Calu3 (cell line): ENCODE data around the gene SP6. TPM values are rescaled to one million over a fixed set of nuclear protein-coding genes. Genes with fewer than 3 reads are reported as not detected.

Experiments used
- BruUV-seq: library from RNA; stranded (reverse); fragments of 400-500 nt; replicated peaks from 2 replicates; lab custom pipeline; 2021; lab: Mats Ljungman, UMichigan
- CTCF ChIA-PET: fragments of 300-600 bp; sonication (Branson Sonifier 250); formaldehyde crosslinking; loops from one replicate; lab custom pipeline; 2022; ENCODE audit warnings: antibody characterized with exemption; lab: Charles Lee
- DNase-seq: peaks from one replicate; pipeline ENCODE4 v3.0.0; 2022
- H3K27ac Mint-ChIP-seq: one replicate; pipeline ENCODE4 v1.8.0; 2022; ENCODE audit warnings: mixed read lengths; ENCODE audit not compliant: unreplicated experiment
- H3K27me3 Mint-ChIP-seq: one replicate; pipeline ENCODE4 v1.8.0; 2022; ENCODE audit warnings: mixed read lengths; ENCODE audit not compliant: unreplicated experiment
- H3K36me3 Mint-ChIP-seq: one replicate; pipeline ENCODE4 v1.8.0; 2022; ENCODE audit warnings: mild to moderate bottlenecking, moderate library complexity, mixed read lengths; ENCODE audit not compliant: insufficient read depth, unreplicated experiment
- H3K4me1 Mint-ChIP-seq: one replicate; pipeline ENCODE4 v1.8.0; 2022; ENCODE audit warnings: mild to moderate bottlenecking, low read depth, mixed read lengths; ENCODE audit not compliant: unreplicated experiment
- H3K4me3 Mint-ChIP-seq: one replicate; pipeline ENCODE4 v1.8.0; 2022; ENCODE audit warnings: mild to moderate bottlenecking, low read depth, moderate library complexity, mixed read lengths; ENCODE audit not compliant: unreplicated experiment
- H3K9me3 Mint-ChIP-seq: one replicate; pipeline ENCODE4 v1.8.0; 2022; ENCODE audit warnings: low read depth, mixed read lengths; ENCODE audit not compliant: unreplicated experiment
- intact Hi-C: fragments of 100-400 bp; cut with micrococcal nuclease; formaldehyde crosslinking; loops from one replicate; pipeline ENCODE4 v1.10.0; 2022; ENCODE audit not compliant: unreplicated experiment
- total RNA-seq: library from RNA; stranded (reverse); gene quantifications from 2 replicates; pipeline ENCODE4 v1.2.3, GENCODE V29; 2022
- TF ChIP-seq, protein P1 (sequence below): fragments of 200-600 bp; IDR thresholded peaks from one replicate; pipeline ENCODE4 v1.8.0; 2022; ENCODE audit warnings: antibody characterized with exemption; ENCODE audit not compliant: unreplicated experiment

Gene SP6
- total RNA-seq, 1 experiment from 2014 or later: 1.1 TPM

DNA sequence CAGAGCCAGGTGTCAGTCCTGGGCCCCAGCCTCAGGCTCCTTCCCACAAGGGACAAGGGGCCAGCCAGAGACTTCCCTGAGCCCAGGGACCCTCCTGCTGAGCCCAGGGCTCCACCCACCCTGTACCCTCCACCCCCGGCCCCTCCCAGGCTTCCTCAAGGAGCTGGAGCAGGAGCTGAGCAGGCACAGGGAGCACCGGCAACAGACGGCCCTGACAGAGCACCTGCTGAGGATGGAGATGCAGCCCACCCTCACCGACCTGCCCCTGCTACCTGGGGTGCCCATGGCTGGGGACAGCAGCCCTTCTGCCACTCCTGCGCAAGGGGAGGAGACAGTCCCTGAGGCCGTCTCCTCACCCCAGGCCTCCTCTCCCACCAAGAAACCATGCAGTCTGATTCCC, 14.4 kb downstream of the SP6 start:
- no peak overlapping the region for H3K27ac Mint-ChIP-seq
- H3K27me3 Mint-ChIP-seq: no peaks in the 10 kb centered on the region
- TF ChIP-seq, protein P1, sequence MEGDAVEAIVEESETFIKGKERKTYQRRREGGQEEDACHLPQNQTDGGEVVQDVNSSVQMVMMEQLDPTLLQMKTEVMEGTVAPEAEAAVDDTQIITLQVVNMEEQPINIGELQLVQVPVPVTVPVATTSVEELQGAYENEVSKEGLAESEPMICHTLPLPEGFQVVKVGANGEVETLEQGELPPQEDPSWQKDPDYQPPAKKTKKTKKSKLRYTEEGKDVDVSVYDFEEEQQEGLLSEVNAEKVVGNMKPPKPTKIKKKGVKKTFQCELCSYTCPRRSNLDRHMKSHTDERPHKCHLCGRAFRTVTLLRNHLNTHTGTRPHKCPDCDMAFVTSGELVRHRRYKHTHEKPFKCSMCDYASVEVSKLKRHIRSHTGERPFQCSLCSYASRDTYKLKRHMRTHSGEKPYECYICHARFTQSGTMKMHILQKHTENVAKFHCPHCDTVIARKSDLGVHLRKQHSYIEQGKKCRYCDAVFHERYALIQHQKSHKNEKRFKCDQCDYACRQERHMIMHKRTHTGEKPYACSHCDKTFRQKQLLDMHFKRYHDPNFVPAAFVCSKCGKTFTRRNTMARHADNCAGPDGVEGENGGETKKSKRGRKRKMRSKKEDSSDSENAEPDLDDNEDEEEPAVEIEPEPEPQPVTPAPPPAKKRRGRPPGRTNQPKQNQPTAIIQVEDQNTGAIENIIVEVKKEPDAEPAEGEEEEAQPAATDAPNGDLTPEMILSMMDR: no peak
- peaks cover 13% of the 10 kb centered on the region for H3K4me1 Mint-ChIP-seq
- DNase-seq: no peak
- BruUV-seq: no TSS peak
- CTCF ChIA-PET: interaction anchor here (0.9 to 1.5 kb wide), 2 partner anchors 15 to 50 kb away, joined by 3 read pairs; partner anchors contain the start of gene OSBPL7
- intact Hi-C loops: no loop called here
- H3K4me3 Mint-ChIP-seq: no peak overlapping the region
- H3K9me3 Mint-ChIP-seq: no peaks in the 10 kb centered on the region
- peaks cover 36% of the 10 kb centered on the region for H3K36me3 Mint-ChIP-seq

DNA sequence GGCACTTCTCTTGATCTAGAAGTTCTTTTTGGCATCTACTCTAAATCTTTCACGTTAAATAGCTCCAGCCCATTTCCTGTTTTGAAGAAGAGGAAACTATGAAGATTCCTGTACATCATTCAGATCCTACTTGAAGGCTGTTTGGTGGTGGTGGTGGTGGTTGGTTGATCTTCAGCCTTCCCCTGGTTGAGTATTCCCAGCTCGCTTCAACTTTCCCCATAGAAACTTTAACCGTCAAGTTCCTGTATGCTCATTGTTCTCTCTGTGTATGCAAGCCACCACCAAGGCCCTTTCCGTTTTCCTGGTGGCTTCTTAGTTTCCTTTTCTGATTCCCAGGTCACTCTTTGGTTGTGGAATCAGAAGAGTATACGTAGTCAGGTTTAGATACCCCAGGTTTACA, 16.2 kb downstream of the SP6 start:
- CTCF ChIA-PET: interaction anchor here (0.6 kb wide), 1 partner anchor 8 kb away, joined by 3 read pairs; no protein-coding TSS in a partner anchor
- Mint-ChIP-seq H3K36me3 (peaks cover 33% of the 10 kb centered on the region), H3K4me3 (no peak overlapping the region)

GRCh38 chr17:47831934-47832327, 19.0 kb downstream of the SP6 start:
- Mint-ChIP-seq H3K4me3 (peak overlapping the region; percentile 95), H3K27ac (peak overlapping the region; percentile 89), H3K9me3 (no peaks in the 10 kb centered on the region), H3K4me1 (peaks cover 9% of the 10 kb centered on the region), H3K27me3 (no peaks in the 10 kb centered on the region), H3K36me3 (peaks cover 51% of the 10 kb centered on the region)
- no peak for DNase-seq
- intact Hi-C loops: loop anchor here (1.0 kb wide), 1 partner anchor 56 kb away; no protein-coding TSS in a partner anchor
- TF ChIP-seq, protein P1: no peak
- CTCF ChIA-PET: interaction anchor here (0.7 to 2.0 kb wide), 13 partner anchors 9 to 195 kb away, joined by 3 to 18 read pairs (median 6); partner anchors contain the start of genes OSBPL7, SCRN2, SP2 and SP6
- BruUV-seq: no TSS peak

More for the DNA sequence above, 16.2 kb downstream of the SP6 start:
- no TSS peak for BruUV-seq
- no peaks in the 10 kb centered on the region for H3K9me3 Mint-ChIP-seq
- H3K4me1 Mint-ChIP-seq: peaks cover 9% of the 10 kb centered on the region
- intact Hi-C loops: no loop called here
- H3K27ac Mint-ChIP-seq: no peak overlapping the region
- TF ChIP-seq, protein P1: no peak
- H3K27me3 Mint-ChIP-seq: no peaks in the 10 kb centered on the region
- no peak for DNase-seq

- intact Hi-C loops: loop anchor here (1.0 kb wide), 1 partner anchor 55 kb away; no protein-coding TSS in a partner anchor
- H3K36me3 Mint-ChIP-seq: peaks cover 58% of the 10 kb centered on the region
- peaks cover 9% of the 10 kb centered on the region for H3K4me1 Mint-ChIP-seq
- no peaks in the 10 kb centered on the region for H3K9me3 Mint-ChIP-seq
- TF ChIP-seq, protein P1: peak; percentile 43
- peak within 1 kb of the TSS; percentile 95 for H3K4me3 Mint-ChIP-seq
- no peaks in the 10 kb centered on the region for H3K27me3 Mint-ChIP-seq
- CTCF ChIA-PET: interaction anchor here (0.7 to 2.0 kb wide), 16 partner anchors 9 to 1847 kb away, joined by 3 to 18 read pairs (median 4); partner anchors contain the start of genes OSBPL7, SCRN2, SP2 and SP6
- H3K27ac Mint-ChIP-seq: peak within 1 kb of the TSS; percentile 89
- DNase-seq: peak; percentile 98
- BruUV-seq: TSS peak; percentile 78
Measured at GRCh38 chr17:47831003-47831933, 19.7 kb downstream of the SP6 start, which contains the start of the genes LRRC46 and MRPL10. LRRC46 (plus strand) TSS chr17:47831670; CDS start chr17:47831990, 320 bp downstream. MRPL10 (minus strand) TSS chr17:47831541; CDS start chr17:47831511, 30 bp downstream.
